Activated CD4-positive, alpha-beta T cell treated with anti-CD3 and anti-CD28 coated beads for 4 hours (primary cell): ENCODE data around the gene ZFYVE1.
"Not testable (repeated sequence)": the region's sequence is repeated elsewhere in the genome, so short reads cannot be mapped to it uniquely, and the experiment has no call there.

Source experiments
- DNase-seq, 2 donors: peaks; one replicate each; pipeline ENCODE4 v3.0.0-alpha.2; 2020

The ZFYVE1 gene

DNA sequence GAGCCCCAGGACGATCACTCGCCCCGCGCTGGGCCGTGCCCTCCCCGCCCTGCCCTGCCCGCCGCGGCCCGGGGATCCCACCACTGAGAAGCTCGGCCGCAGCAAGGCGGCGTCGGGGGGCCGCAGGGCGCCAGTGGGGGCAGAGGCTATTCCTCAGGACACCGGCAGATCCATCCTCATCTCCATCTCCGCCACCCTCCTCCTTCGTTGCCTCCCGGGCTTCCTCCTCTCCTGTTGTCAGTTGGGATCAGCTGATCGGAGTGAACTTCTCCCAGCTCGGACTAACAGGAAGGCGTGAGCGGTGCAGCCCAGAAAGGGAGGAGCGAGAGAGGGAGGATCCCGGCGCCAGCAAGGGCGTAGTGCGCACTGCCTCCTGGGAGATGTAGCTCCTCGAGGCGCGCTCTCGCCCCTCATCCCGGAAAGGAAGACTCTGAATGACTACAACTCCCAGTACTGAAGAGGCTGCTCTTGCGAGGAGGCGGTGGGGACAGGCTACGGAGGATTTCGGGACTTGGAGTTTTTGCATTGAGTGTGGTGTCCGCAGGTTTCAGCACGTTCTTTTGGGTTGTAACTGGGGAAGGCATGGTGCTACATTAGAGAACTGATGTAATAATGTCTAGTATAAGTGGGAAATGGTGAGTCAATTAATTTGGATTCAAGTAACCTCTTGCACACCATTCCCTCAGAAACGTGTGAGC, at the start of gene ZFYVE1:
Gene ZFYVE1 (minus strand): TSS at position 262 of the 698 bp plus-strand sequence. CDS start 2,598 bp downstream, outside the sequence.
- peak; percentile 87 to 89 for DNase-seq

GRCh38 chr14:73069585-73069984, 42.7 kb upstream of the ZFYVE1 start:
- no peak for DNase-seq

- no peak for DNase-seq
These were observed 32.2 kb upstream of the ZFYVE1 start for GRCh38 chr14:73058922-73059673.

- peak; percentile 94 for DNase-seq
These were observed 31.5 kb upstream of the ZFYVE1 start, which contains the start of gene RBM25 for GRCh38 chr14:73058224-73058921. TSS of gene RBM25 (plus strand) at chr14:73058534. CDS start at chr14:73071642, 13,108 bp downstream.

- no peak for DNase-seq
These were observed 31.0 kb upstream of the ZFYVE1 start for GRCh38 chr14:73057944-73058223.

- DNase-seq = no peak
These were observed 28.3 kb upstream of the ZFYVE1 start for GRCh38 chr14:73055251-73055650.

- no peak for DNase-seq
These were observed 22.5 kb upstream of the ZFYVE1 start for GRCh38 chr14:73049428-73049827.

DNA sequence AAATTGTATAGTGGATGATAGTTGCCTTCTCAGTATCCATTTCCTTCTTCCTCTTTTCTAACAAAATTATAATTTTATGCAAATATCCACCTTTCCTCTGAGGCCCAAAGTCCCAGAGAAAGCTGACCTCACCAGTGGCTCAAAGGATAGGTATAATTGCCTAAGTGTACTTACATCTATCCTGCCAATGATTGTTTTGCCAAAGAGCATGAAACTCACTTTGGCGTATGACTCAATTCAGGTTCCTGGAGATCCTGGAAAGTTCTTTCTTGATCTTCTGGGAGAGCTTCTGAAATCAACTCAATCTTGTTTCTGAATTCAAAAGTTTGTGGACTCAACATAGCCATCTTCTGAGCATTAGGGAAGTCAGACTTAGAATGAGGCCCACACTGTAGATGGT, 20.9 kb upstream of the ZFYVE1 start:
- DNase-seq = no peak

- not testable (repeated sequence) for DNase-seq
These were observed 10.0 kb upstream of the ZFYVE1 start for GRCh38 chr14:73036706-73037450.

DNA sequence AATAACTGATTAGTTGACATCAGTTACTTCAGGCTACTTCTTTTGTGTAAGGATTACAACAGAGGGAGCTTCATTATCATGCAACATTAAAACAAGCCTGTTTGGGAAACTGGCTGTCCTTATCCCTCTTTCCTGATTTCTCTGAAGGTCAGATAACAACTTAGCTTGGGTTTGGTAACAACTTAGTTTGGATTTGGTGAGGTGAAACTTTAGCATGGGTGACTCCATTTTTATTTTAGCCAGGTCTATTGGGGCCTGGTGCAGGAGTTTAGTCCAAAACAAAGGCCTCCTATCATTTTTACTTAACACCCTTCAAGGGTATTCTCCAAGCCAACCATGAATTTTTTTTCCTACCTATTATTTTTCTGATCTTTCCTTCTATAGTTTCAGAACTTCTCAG, 1.1 kb upstream of the ZFYVE1 start:
- DNase-seq = no peak

- DNase-seq = no peak
These were observed 640 bp upstream of the ZFYVE1 start for GRCh38 chr14:73027546-73027945.

DNA sequence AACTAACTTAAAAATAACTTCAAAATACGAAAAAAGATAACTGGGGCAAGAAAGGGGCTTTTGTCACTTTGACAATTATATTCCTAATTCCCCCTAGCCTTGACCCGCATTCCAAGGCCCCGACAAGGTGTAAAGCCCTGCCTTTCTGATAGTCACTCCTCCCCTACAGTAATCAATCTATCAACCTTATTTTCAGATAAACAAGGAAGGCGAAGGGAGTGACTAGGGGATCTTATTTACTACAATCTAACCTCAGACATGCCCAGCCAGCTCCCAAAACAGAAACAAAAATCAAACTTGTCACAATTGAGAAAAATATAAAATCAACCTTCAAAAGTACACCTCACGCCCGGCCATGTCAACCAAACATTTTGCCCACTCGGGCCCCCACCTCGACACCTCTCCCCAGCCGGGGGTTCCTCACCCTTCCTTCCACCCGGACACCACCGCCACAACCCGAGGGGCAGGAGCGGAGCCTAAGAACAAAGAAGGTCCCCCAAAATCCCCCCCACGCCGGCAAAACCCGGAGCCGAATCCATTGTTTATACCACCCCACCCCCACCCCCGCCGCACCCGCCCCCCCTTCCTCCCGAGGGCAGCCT, 562 bp downstream of the ZFYVE1 start:
- no peak for DNase-seq

DNA sequence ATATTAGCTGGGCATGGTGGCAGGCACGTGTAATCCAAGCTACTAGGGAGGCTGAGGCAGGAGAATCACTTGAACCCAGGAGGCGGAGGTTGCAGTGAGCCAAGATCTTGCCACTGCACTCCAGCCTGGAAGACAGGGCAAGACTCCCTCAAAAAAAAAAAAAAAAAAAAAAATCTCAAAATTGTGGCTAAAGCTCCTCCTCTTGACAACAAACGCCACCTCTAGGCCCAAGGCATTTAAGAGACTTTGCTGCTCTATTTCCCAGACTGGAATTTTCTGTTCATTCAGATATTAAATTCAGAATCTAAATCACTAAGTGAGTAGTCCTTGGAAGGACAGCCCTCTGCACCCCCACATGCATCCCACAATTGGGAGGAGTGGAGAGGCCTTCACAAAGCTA, 1.4 kb downstream of the ZFYVE1 start:
- no peak for DNase-seq

- DNase-seq = no peak
These were observed 4.9 kb downstream of the ZFYVE1 start for GRCh38 chr14:73022051-73022450.

DNA sequence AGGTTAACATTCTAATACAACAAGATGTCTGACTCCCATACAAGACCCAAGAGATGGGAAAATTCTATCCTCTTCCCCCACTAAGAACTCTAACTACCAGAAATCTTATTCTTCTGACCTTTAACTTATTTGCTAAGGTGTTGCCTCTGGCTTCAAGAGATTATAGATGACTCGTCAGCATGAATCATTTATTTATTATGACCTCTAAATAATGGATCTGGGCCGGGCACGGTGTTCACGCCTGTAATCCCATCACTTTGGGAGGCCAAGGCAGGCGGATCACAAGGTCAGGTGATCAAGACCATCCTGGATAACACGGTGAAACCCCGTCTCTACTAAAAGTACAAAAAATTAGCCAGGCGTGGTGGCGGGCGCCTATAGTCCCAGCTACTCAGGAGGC, 10.9 kb downstream of the ZFYVE1 start:
- not testable (repeated sequence) for DNase-seq

DNA sequence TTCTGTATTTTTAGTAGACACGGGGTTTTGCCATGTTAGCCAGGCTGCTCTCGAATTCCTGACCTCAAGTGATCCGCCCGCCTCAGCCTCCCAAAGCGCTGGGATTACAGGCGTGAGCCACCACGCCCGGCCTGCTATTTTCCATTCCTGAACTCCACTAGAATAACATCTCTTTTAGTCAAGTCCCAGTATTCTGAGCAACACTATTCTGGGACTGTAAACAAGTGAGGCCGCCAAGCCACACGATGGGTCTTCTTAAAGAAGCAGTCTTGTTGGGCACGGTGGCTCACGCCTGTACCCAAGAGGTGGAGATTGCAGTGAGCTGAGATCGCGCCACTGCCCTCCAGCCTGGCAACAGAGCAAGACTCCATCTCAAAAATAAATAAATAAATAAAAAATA, 11.4 kb downstream of the ZFYVE1 start:
- not testable (repeated sequence) for DNase-seq

DNA sequence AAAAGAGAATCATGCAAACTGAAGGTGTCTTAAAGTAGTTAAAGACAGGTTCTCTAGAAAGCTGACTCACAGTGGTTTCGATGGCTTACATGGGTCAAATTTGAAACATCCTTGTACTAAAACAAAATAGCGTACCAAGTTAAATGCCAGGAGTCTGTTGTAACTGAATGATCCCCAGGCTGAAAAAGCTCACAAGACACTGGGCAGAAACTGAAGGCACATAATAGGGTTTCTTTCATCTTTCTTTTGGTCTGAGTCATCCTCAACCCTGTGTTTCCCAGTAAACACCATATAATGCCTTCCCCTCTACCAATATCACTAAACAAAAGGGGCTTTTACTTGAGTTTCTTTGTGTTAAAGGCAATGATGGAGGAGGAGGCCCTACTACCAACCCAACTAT, 12.8 kb downstream of the ZFYVE1 start:
- no peak for DNase-seq

DNA sequence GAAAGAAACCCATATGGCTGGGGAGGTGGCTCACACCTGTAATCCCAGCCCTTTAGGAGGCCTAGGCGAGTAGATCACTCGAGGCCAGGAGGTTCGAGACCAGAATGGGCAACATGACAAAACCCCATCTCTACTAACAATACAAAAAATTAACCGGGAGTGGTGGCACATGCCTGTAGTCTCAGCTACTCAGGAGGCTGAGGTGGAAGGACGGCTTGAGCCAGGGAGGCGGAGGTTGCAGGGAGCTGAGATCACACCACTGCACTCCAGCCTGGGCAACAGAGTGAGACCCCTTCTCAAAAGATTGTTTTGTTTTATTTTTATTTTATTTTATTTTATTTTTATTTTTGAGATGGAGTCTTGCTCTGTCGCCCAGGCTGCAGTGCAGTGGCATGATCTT, 15.7 kb downstream of the ZFYVE1 start:
- not testable (repeated sequence) for DNase-seq

GRCh38 chr14:73008501-73008900, 18.4 kb downstream of the ZFYVE1 start:
- no peak for DNase-seq

DNA sequence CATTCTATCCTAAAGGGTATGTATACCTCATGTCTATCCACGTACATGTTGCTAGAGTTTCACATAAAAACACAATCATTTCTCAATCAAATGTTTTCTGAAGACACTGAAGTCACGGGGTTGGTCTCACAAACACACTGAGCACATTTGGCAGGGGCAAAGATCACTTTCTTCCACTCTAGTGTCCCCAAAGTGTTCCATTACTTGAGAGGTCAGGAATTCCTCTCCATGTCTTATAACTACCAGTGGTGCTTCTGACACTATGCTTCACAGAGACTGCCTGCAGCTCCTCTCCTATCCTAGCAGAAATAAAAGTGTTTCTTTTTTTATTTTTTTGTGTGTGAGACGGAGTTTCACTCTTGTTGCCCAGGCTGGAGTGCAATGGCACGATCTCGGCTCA, 19.1 kb downstream of the ZFYVE1 start:
- no peak for DNase-seq

GRCh38 chr14:73004641-73005040, 22.3 kb downstream of the ZFYVE1 start:
- DNase-seq = not testable (repeated sequence)

DNA sequence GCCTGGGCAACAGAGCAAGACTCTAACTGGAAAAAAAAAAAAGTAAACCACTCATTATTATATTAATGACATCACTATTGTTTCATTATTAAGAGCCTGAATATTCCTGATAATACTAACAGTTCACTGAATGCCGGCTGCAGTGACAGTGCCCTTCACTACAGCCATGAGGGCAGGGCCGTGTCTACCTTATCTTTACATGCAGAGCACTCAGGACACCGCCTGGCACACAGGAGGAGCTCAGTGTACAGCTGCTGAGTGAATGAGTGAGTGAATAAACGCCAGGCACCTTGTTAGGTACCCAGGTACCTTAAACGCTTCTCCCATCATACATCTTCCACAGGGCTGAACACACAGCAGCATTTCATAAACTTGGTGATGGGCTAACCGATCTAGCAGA, 23.2 kb downstream of the ZFYVE1 start:
- DNase-seq = no peak

- no peak for DNase-seq
These were observed 26.8 kb downstream of the ZFYVE1 start for GRCh38 chr14:73000073-73000472.
